Measurements from ENCODE around the gene CORIN. TPM values are rescaled to one million over a fixed set of nuclear protein-coding genes. Genes with fewer than 3 reads are reported as not detected.

Gene CORIN
- total RNA-seq, 3 donors from 2014 or later = 1.6 to 6.4 (median 1.6) TPM

GRCh38 chr4:47824840-47825239 lies 13.0 kb downstream of the CORIN start:
- Histone ChIP-seq H3K27me3 (peaks cover 0 to 3% of the 10 kb centered on the region in 2 donors), H3K27ac (no peak overlapping the region), H3K4me3 (no peak overlapping the region), H3K4me1 (no peaks in the 10 kb centered on the region), H3K36me3 (no peaks in the 10 kb centered on the region), H3K9me3 (no peaks in the 10 kb centered on the region)
- intact Hi-C loops (cut with DNase I; ENCODE audit: low total_unique reads) = no loop called here
- no peak for DNase-seq (ENCODE audit: low spot score in 2 of 2)
- no peak for TF ChIP-seq POLR2A (IDR thresholded peaks at IDR 0.05)
- TF ChIP-seq CTCF (IDR thresholded peaks at IDR 0.05) = no peak
- no peak for TF ChIP-seq POLR2AphosphoS5 (IDR thresholded peaks at IDR 0.05)

- H3K4me3 ChIP-seq = no peak overlapping the region
- no peaks in the 10 kb centered on the region for H3K9me3 ChIP-seq
- H3K4me1 ChIP-seq = no peaks in the 10 kb centered on the region
- H3K27ac ChIP-seq = no peak overlapping the region
- no peaks in the 10 kb centered on the region for H3K36me3 ChIP-seq
- H3K27me3 ChIP-seq = no peaks in the 10 kb centered on the region
- no peak for DNase-seq (ENCODE audit: low spot score in 2 of 2)
- intact Hi-C loops (cut with DNase I; ENCODE audit: low total_unique reads) = no loop called here
- TF ChIP-seq POLR2AphosphoS5 (IDR thresholded peaks at IDR 0.05) (no peak), CTCF (IDR thresholded peaks at IDR 0.05) (no peak), POLR2A (IDR thresholded peaks at IDR 0.05) (no peak)
Observed at GRCh38 chr4:47819178-47819577, 18.7 kb downstream of the CORIN start.

GRCh38 chr4:47817275-47817674 lies 20.6 kb downstream of the CORIN start:
- no peak overlapping the region for H3K27ac ChIP-seq
- no peaks in the 10 kb centered on the region for H3K27me3 ChIP-seq
- H3K36me3 ChIP-seq = no peaks in the 10 kb centered on the region
- no peak for TF ChIP-seq POLR2A (IDR thresholded peaks at IDR 0.05)
- no peak for TF ChIP-seq POLR2AphosphoS5 (IDR thresholded peaks at IDR 0.05)
- TF ChIP-seq CTCF (IDR thresholded peaks at IDR 0.05) = no peak
- no peaks in the 10 kb centered on the region for H3K4me1 ChIP-seq
- no peak for DNase-seq (ENCODE audit: low spot score in 2 of 2)
- no peaks in the 10 kb centered on the region for H3K9me3 ChIP-seq
- no peak overlapping the region for H3K4me3 ChIP-seq
- intact Hi-C loops (cut with DNase I; ENCODE audit: low total_unique reads) = no loop called here

DNA sequence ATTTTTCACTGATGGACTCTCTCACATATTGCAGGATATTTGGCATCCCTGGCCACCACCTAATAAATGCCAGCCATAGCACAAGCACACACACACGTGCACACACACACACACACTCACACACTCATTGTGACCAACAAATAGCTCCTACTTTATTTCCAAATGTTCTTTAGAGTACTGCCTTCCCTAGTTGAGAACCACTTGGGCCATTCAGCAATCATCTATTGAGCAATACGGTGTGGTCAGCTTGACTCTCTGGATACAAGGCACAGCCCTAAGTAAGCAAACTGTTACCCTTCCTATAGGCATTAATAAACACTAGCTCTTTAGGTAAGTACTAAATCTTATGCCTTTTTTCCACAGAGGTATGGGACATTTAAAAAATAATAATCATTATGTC lies 21.1 kb downstream of the CORIN start:
- no peak for TF ChIP-seq POLR2AphosphoS5 (IDR thresholded peaks at IDR 0.05)
- no peak for TF ChIP-seq POLR2A (IDR thresholded peaks at IDR 0.05)
- TF ChIP-seq CTCF (IDR thresholded peaks at IDR 0.05) = no peak
- H3K4me3 ChIP-seq = no peak overlapping the region
- H3K27me3 ChIP-seq = no peaks in the 10 kb centered on the region
- H3K27ac ChIP-seq = no peak overlapping the region
- H3K36me3 ChIP-seq = no peaks in the 10 kb centered on the region
- intact Hi-C loops (cut with DNase I; ENCODE audit: low total_unique reads) = no loop called here
- H3K9me3 ChIP-seq = no peaks in the 10 kb centered on the region
- DNase-seq (ENCODE audit: low spot score in 2 of 2) = no peak
- H3K4me1 ChIP-seq = no peaks in the 10 kb centered on the region

DNA sequence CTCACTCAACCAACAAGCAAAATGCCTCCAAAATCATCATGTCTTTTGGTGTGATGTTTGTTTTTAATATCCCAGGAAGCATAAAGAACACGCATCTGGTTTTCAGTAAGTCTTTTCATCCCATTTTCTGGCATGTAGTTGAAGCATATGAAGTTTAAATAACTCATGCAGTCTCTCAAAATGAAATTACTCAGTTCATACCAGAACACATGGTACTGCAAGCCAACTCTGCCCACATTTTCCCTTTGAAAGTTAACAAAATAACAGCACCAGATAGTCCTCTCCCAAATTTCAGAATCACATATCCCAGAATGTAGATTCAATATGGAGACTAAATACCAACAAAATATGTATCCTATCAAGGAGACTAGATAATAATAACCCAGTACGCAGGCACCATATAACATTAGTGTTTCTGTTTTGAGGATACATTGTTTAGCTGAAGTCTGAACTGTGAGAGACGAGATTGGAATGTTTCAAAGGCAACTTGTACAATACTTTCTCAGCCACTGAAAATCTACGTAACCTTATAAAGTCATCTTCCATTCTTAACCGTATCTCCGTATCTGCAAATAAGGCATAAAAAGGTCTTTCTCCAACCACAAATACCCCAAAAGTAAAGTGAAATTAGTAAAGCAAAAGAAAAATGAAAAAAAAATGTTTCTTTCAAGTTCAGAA lies 23.1 kb downstream of the CORIN start:
- Histone ChIP-seq H3K4me1 (no peaks in the 10 kb centered on the region), H3K27me3 (no peaks in the 10 kb centered on the region), H3K27ac (no peak overlapping the region), H3K9me3 (no peaks in the 10 kb centered on the region), H3K4me3 (no peak overlapping the region), H3K36me3 (no peaks in the 10 kb centered on the region)
- TF ChIP-seq CTCF (IDR thresholded peaks at IDR 0.05) (no peak), POLR2AphosphoS5 (IDR thresholded peaks at IDR 0.05) (no peak), POLR2A (IDR thresholded peaks at IDR 0.05) (no peak)
- intact Hi-C loops (cut with DNase I; ENCODE audit: low total_unique reads) = loop anchor here (1.0 kb wide), 1 partner anchor 23 kb away; no protein-coding TSS in a partner anchor
- no peak for DNase-seq (ENCODE audit: low spot score in 2 of 2)

Data from breast epithelium (tissue), 4 donors.